IPS DF 19.7 (cell line): Measurements from ENCODE around the gene RBBP8NL.

ENCODE experiments used
- DNase-seq: peaks from one replicate; pipeline ENCODE4 v3.0.0-alpha.2; 2013; ENCODE audit warnings: low read depth, low spot score

The RBBP8NL gene

GRCh38 chr20:62427172-62428001, at the start of gene RBBP8NL:
Gene RBBP8NL, minus strand, starts transcription at chr20:62427539. Its CDS starts 7,892 bp downstream, at chr20:62419647.
- peak; percentile 93 for DNase-seq

GRCh38 chr20:62476056-62476838, 48.9 kb upstream of the RBBP8NL start:
- DNase-seq: no peak

GRCh38 chr20:62475772-62476055, 48.4 kb upstream of the RBBP8NL start, which contains the start of gene GATA5:
Gene GATA5, minus strand, starts transcription at chr20:62475995. Its CDS starts 474 bp downstream, at chr20:62475521.
- DNase-seq: no peak

- no peak for DNase-seq
Measured at GRCh38 chr20:62475027-62475771, 47.9 kb upstream of the RBBP8NL start.

- no peak for DNase-seq
Measured at GRCh38 chr20:62474604-62475026, 47.3 kb upstream of the RBBP8NL start.

- DNase-seq: no peak
Measured at GRCh38 chr20:62473717-62474603, 46.6 kb upstream of the RBBP8NL start.

GRCh38 chr20:62472941-62473585, 45.7 kb upstream of the RBBP8NL start:
- no peak for DNase-seq

GRCh38 chr20:62472138-62472940, 45.0 kb upstream of the RBBP8NL start:
- no peak for DNase-seq

GRCh38 chr20:62470459-62470858, 43.1 kb upstream of the RBBP8NL start:
- no peak for DNase-seq

GRCh38 chr20:62470001-62470400, 42.7 kb upstream of the RBBP8NL start:
- DNase-seq: no peak

- DNase-seq: no peak
Measured at GRCh38 chr20:62469352-62469751, 42.0 kb upstream of the RBBP8NL start.

- no peak for DNase-seq
Measured at GRCh38 chr20:62466806-62467537, 39.6 kb upstream of the RBBP8NL start.

GRCh38 chr20:62466072-62466760, 38.9 kb upstream of the RBBP8NL start:
- no peak for DNase-seq

GRCh38 chr20:62464990-62465389, 37.7 kb upstream of the RBBP8NL start:
- no peak for DNase-seq

- DNase-seq: no peak
Measured at GRCh38 chr20:62464425-62464770, 37.1 kb upstream of the RBBP8NL start.

- DNase-seq: no peak
Measured at GRCh38 chr20:62463651-62464424, 36.5 kb upstream of the RBBP8NL start.

GRCh38 chr20:62462976-62463592, 35.7 kb upstream of the RBBP8NL start:
- no peak for DNase-seq
